Measurements from ENCODE around the gene CNIH1.

Gene CNIH1

GRCh38 chr14:54488646-54489317 is 47.6 kb upstream of the CNIH1 start, which contains the start of gene GMFB:
Gene GMFB (minus strand): TSS chr14:54488980. CDS start chr14:54488927, 53 bp downstream.
- DNase-seq (ENCODE audit: low spot score) (peak; percentile 94), ATAC-seq (ENCODE audit: low read depth) (peak; percentile 87)
- Histone ChIP-seq H3K27me3 (ENCODE audit: insufficient read depth, poor library complexity, severe bottlenecking) (no peaks in the 10 kb centered on the region), H3K36me3 (ENCODE audit: low read depth) (peaks cover 4% of the 10 kb centered on the region), H3K27ac (ENCODE audit: poor library complexity, severe bottlenecking) (peak within 1 kb of the TSS; percentile 85), H3K4me3 (ENCODE audit: severe bottlenecking) (peak within 1 kb of the TSS; percentile 61), H3K9me3 (ENCODE audit: severe bottlenecking) (no peaks in the 10 kb centered on the region), H3K4me1 (ENCODE audit: insufficient read depth, poor library complexity, severe bottlenecking) (peaks cover 15% of the 10 kb centered on the region)
- TF ChIP-seq, protein P1, sequence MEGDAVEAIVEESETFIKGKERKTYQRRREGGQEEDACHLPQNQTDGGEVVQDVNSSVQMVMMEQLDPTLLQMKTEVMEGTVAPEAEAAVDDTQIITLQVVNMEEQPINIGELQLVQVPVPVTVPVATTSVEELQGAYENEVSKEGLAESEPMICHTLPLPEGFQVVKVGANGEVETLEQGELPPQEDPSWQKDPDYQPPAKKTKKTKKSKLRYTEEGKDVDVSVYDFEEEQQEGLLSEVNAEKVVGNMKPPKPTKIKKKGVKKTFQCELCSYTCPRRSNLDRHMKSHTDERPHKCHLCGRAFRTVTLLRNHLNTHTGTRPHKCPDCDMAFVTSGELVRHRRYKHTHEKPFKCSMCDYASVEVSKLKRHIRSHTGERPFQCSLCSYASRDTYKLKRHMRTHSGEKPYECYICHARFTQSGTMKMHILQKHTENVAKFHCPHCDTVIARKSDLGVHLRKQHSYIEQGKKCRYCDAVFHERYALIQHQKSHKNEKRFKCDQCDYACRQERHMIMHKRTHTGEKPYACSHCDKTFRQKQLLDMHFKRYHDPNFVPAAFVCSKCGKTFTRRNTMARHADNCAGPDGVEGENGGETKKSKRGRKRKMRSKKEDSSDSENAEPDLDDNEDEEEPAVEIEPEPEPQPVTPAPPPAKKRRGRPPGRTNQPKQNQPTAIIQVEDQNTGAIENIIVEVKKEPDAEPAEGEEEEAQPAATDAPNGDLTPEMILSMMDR (IDR thresholded peaks at IDR 0.05; ENCODE audit: poor library complexity, severe bottlenecking) = peak; percentile 65

GRCh38 chr14:54488318-54488645 is 47.1 kb upstream of the CNIH1 start:
- TF ChIP-seq, protein P1 (IDR thresholded peaks at IDR 0.05; ENCODE audit: poor library complexity, severe bottlenecking) = no peak
- H3K36me3 ChIP-seq (ENCODE audit: low read depth) = peaks cover 9% of the 10 kb centered on the region
- peaks cover 20% of the 10 kb centered on the region for H3K4me1 ChIP-seq (ENCODE audit: insufficient read depth, poor library complexity, severe bottlenecking)
- ATAC-seq (ENCODE audit: low read depth) (peak; percentile 42), DNase-seq (ENCODE audit: low spot score) (no peak)
- no peaks in the 10 kb centered on the region for H3K27me3 ChIP-seq (ENCODE audit: insufficient read depth, poor library complexity, severe bottlenecking)
- peak overlapping the region; percentile 85 for H3K27ac ChIP-seq (ENCODE audit: poor library complexity, severe bottlenecking)
- peak overlapping the region; percentile 61 for H3K4me3 ChIP-seq (ENCODE audit: severe bottlenecking)
- no peaks in the 10 kb centered on the region for H3K9me3 ChIP-seq (ENCODE audit: severe bottlenecking)

DNA sequence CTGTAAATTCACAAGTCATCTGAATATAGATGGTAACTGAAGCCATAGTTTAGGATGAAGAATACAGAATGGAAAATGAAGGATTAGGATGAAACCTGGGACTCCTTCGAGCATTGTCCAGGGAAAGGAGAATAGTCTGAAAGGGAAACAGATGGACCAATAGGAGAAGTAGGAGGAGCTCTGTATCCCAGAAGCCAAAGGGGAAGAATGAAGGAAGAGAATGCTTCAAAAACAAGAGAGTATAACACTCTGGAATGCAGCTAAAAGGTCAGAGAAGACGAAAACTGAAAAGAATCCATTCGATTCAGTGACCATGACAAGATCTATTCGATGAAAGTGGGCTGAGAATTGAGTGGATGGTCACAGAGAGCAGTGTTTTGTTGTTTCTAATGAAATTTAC is 46.6 kb upstream of the CNIH1 start:
- H3K4me3 ChIP-seq (ENCODE audit: severe bottlenecking) = peak overlapping the region; percentile 61
- H3K36me3 ChIP-seq (ENCODE audit: low read depth) = peaks cover 14% of the 10 kb centered on the region
- peaks cover 25% of the 10 kb centered on the region for H3K4me1 ChIP-seq (ENCODE audit: insufficient read depth, poor library complexity, severe bottlenecking)
- H3K9me3 ChIP-seq (ENCODE audit: severe bottlenecking) = no peaks in the 10 kb centered on the region
- TF ChIP-seq, protein P1 (IDR thresholded peaks at IDR 0.05; ENCODE audit: poor library complexity, severe bottlenecking) = no peak
- H3K27ac ChIP-seq (ENCODE audit: poor library complexity, severe bottlenecking) = peak overlapping the region; percentile 85
- DNase-seq (ENCODE audit: low spot score) (no peak), ATAC-seq (ENCODE audit: low read depth) (peak; percentile 40)
- H3K27me3 ChIP-seq (ENCODE audit: insufficient read depth, poor library complexity, severe bottlenecking) = no peaks in the 10 kb centered on the region

GRCh38 chr14:54486685-54487084 is 45.5 kb upstream of the CNIH1 start:
- Histone ChIP-seq H3K27me3 (ENCODE audit: insufficient read depth, poor library complexity, severe bottlenecking) (no peaks in the 10 kb centered on the region), H3K27ac (ENCODE audit: poor library complexity, severe bottlenecking) (no peak overlapping the region), H3K4me3 (ENCODE audit: severe bottlenecking) (no peak overlapping the region), H3K4me1 (ENCODE audit: insufficient read depth, poor library complexity, severe bottlenecking) (peaks cover 36% of the 10 kb centered on the region), H3K9me3 (ENCODE audit: severe bottlenecking) (no peaks in the 10 kb centered on the region), H3K36me3 (ENCODE audit: low read depth) (peaks cover 25% of the 10 kb centered on the region)
- TF ChIP-seq, protein P1 (IDR thresholded peaks at IDR 0.05; ENCODE audit: poor library complexity, severe bottlenecking) = no peak
- no peak for ATAC-seq (ENCODE audit: low read depth)
- no peak for DNase-seq (ENCODE audit: low spot score)

- Histone ChIP-seq H3K4me1 (ENCODE audit: insufficient read depth, poor library complexity, severe bottlenecking) (peaks cover 47% of the 10 kb centered on the region), H3K27ac (ENCODE audit: poor library complexity, severe bottlenecking) (no peak overlapping the region), H3K9me3 (ENCODE audit: severe bottlenecking) (no peaks in the 10 kb centered on the region), H3K27me3 (ENCODE audit: insufficient read depth, poor library complexity, severe bottlenecking) (no peaks in the 10 kb centered on the region), H3K36me3 (ENCODE audit: low read depth) (peaks cover 54% of the 10 kb centered on the region), H3K4me3 (ENCODE audit: severe bottlenecking) (no peak overlapping the region)
- ATAC-seq (ENCODE audit: low read depth) (no peak), DNase-seq (ENCODE audit: low spot score) (no peak)
- TF ChIP-seq, protein P1 (IDR thresholded peaks at IDR 0.05; ENCODE audit: poor library complexity, severe bottlenecking) = no peak
These were observed 42.7 kb upstream of the CNIH1 start for GRCh38 chr14:54483846-54484245.

Data from RWPE2 (cell line).